Fibroblast of skin of back (primary cell): Measurements from ENCODE around the gene TMEM151A.
A peak's percentile ranks its signal among the peaks of the same experiment; 100 is the strongest.

Experiments used
- DNase-seq: peaks from one replicate; pipeline ENCODE4 v3.0.0-alpha.2; 2013

Gene TMEM151A

GRCh38 chr11:66338276-66339161 is 46.8 kb downstream of the TMEM151A start:
- DNase-seq: no peak

- DNase-seq: no peak
Measured at GRCh38 chr11:66339162-66339675, 47.5 kb downstream of the TMEM151A start.

GRCh38 chr11:66339686-66340483 is 48.2 kb downstream of the TMEM151A start:
- no peak for DNase-seq

GRCh38 chr11:66340596-66341501 is 49.2 kb downstream of the TMEM151A start:
- DNase-seq: no peak

- no peak for DNase-seq
Measured at GRCh38 chr11:66341502-66342126, 49.9 kb downstream of the TMEM151A start.

GRCh38 chr11:66343176-66343575 is 51.5 kb downstream of the TMEM151A start:
- no peak for DNase-seq

GRCh38 chr11:66344550-66345315 is 53.0 kb downstream of the TMEM151A start, which contains the start of gene BRMS1:
Gene BRMS1 (minus strand): TSS chr11:66345104. CDS start chr11:66342234, 2,870 bp downstream.
- DNase-seq: peak; percentile 97

- no peak for DNase-seq
Measured at GRCh38 chr11:66345316-66345649, 53.6 kb downstream of the TMEM151A start.
